NCI-H1417 (cell line): Measurements from ENCODE around the gene FBXL16.

Experiments
- DNase-seq, 3 experiments: peaks; one replicate each; lab custom pipeline; 2025; lab: John Stamatoyannopoulos, UW

The FBXL16 gene

DNA sequence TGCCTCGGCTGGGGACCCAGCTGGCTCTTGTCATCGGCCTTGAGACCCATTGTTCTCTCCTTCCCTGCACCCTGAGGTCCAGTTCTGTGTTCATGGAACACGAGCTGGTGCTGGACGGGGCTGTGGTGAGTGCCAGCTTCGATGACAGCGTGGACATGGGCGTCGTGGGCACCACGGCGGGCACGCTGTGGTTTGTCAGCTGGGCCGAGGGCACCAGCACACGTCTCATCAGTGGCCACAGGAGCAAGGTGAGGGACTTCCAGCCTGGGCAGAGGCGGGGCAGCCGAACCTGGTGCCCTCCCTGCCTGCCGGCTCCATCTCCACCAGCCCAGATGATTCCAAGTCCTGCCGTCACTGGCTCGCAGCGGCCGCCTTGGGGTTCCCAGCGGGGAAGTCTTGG, 43.0 kb downstream of the FBXL16 start:
- DNase-seq = no peak

DNA sequence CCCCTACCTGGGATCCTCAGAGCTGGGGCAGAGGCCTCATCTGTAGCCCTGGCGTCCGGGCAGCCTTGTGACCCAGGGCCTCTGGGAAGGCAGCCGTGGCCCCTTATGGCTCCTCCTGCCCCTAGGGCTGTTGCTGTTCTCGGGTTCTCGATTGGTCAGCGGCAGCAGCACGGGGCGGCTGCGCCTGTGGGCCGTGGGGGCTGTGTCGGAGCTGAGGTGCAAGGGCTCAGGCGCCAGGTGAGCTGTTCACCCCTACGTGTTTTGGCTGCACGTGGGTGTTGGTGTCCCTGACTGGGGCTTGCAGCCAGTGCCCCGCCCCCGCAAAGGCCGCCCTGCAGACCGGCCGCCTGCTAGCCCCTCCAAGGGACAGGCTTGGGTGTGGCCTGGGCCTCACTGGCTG, 43.5 kb downstream of the FBXL16 start:
- DNase-seq = no peak

DNA sequence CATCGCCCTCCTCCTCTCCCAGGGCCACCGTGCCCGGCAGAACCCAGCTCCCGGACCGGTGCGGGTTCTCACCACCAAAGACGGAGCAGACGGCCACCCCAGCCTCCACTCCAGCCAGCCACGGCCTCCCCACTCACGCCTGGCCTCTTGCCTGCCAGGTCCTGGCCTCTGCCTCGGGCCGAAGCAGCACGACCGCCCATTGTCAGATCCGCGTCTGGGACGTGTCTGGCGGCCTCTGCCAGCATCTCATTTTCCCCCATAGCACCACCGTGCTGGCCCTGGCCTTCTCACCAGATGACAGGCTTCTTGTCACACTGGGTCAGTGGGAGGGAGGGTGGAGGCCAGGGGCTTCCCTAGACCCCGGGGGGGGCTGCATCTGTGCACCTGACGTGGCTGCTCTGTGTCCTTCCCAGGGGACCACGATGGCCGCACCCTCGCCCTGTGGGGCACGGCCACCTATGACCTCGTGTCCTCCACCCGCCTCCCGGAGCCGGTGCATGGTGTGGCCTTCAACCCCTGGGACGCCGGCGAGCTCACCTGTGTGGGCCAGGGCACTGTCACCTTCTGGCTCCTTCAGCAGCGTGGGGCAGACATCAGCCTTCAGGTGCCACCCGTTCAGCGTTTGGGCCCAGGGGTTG, 44.3 kb downstream of the FBXL16 start:
- no peak for DNase-seq

DNA sequence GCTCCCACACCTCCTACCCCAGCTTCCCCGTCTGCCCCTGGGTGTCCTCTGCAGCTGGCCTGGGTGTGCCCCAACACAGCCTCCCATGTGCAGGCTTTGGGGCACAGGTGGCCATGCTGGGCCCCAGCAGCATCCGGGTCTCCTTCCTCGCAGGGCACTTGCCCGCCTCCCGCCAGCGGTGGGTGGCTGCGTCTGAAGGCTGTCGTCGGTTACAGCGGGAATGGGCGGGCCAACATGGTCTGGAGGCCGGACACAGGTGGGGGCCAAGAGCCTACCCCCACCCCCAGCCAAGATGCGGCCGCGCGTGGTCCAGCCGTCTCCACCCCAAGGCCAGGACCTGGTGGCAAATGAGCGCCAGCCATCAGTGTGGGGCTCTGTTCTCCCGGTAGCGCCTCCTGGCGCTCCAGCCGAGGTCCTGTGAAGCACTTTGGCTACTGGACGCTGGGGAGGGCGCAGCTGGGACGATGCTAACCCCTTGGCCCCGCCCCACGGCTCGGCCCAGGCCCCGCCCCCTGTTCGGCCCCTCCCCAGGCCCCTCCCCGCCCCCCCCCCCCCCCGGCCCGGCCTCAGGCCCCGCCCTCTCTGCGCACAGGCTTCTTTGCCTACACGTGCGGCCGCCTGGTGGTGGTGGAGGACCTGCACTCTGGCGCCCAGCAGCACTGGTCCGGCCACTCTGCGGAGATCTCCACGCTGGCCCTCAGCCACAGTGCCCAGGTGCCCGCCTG, 45.0 kb downstream of the FBXL16 start:
- DNase-seq = peak; percentile 86 to 91 (median 89)

DNA sequence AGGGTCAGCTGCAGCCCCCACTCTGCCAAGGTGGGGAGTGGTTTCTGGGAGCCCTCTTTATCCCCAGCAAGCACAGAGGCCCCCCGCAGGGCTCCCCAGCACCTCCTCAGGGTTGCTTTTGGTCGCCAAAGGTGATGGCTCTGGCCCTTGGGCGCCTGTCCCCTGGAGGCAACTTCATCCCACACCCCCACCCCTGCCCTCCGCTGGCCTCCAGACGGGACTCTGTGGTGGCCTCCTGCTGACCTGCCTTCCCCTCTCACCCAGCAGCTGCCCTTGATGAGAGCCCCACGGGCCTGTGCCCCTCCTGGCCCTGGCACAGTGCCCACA, 45.5 kb downstream of the FBXL16 start:
- no peak for DNase-seq

DNA sequence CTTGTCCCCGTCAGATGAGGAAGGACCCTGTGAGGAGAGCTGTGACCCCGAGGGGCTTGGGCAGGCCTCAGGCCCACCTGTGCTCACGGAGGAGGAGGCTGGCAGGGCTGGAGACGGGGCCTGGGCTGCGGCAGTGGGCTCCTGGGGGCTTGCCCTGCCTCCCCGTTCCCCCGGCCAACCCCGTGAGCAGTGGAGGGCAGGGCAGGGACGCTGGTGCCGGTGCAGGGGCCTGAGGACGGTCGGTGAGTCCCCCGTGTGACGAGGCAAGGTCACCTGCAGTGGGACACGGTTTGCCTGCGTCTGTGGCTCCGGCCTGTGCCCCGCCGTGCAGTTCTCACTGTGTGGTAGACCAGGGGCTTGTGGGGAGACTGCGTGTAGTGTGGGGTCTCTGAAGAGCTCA, 46.0 kb downstream of the FBXL16 start:
- DNase-seq = no peak

DNA sequence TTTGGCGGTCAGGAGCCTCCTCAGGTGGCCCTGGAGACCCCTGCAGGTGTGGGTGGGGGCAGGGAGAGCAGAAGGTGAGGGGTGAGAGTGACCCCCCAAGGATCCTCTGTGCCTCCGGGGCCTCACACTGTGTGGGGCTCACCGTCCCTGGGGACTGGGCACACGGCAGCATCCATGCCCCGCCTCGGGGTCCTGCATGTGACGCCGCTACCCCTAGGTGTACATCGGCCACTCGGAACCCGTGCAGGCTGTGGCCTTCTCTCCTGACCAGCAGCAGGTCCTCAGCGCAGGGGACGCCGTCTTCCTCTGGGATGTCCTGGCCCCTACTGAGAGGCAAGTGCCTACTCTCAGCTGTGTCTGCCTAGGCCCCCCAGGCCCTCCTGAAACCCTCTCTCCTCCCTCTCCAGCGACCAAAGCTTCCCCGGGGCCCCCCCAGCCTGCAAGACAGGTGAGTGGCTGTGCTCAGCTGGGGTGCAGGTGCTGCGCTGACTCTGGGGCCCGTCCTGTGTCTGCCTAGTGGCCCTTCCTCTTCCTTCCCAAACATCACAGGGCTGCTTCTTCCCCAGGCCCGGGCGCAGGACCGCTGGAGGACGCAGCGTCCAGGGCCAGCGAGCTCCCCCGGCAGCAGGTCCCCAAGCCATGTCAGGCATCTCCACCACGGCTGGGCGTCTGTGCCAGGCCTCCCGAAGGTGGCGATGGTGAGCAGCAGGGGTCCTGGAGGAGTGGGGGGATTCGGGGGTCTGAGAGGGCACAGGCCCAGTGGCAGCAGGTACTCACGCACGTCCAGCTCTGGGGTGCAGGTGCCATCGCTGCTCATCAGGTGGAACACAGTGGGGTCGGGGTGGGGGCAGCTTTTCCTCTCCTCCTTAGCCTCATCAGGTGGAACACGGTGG, 46.7 kb downstream of the FBXL16 start:
- DNase-seq = no peak

DNA sequence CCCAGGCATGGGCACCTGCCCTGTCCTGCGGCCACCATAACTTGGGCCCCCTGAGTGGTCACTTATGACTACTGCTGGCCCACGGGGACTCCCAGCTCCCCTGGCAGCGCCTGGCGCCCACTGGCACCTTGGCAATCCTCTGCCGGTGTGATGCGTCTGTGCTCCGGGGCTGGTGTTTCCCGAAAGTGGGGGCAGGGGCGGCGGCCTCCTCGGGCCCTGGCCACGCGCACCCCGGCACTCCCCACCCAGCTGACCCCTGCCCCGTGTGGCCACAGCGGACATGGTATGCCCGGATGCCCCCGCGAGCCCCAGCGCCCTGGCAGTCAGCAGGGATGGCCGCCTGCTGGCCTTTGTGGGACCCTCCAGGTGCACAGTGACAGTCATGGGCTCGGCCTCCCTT, 48.1 kb downstream of the FBXL16 start:
- no peak for DNase-seq

DNA sequence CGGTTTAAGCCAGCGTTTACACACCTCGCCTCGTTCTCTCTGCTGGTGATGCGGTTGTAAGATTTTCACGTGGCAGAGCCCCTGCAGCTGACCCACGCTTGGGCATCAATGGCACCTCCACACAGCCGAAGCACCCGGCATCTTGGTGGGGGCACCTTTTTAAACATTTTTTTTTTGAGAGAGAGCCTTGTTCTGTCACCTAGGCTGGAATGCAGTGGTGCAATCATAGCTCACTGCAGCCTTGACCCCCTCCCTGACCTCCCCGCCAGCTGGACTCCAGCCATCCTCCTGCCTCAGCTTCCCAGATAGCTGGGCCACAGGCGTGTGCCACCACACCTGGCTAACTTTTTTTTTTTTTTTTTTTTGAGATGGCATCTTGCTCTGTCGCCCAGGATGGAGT, 51.6 kb downstream of the FBXL16 start:
- no peak for DNase-seq

DNA sequence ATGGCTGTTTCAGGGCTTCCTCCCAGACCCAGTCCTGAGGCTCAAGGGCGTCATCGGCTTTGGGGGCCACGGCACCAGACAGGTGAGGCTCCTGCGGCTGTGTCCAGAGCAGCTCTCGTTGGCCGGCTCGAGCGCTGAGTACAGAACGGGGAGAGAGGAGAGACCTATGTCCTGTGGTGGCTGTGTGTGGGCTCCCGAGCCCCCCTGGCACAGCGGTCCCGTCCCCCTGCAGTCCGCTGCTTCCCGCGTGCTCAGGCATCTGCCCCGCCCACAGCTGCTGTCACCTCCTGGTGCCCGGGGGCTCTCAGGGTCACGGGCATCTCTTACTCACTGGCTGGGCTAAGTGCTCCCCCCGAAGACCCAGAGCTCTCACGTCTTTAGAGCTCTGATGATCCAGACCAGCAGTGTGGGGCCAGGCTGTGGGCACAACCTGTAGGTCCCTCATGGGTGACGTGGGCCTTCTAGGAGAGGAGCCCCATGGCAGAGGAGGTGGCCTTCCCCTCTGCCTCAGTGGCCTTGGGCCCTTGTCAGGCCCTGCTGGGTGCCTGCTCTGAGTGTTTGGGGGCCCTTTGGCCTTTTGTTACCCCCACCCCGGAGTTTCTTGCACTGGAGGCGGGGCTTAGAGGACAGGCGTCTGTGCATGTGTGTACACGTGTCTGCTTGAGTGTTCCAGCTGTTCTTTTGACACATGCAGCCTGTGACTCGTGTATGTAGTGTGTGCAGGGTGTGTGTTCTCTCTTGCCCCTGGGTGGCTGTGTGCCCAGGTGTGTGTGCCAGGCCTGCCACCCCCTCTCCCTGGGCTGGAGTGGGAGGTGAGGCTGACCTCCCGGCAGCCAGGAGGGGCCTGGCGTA, 52.9 kb downstream of the FBXL16 start:
- no peak for DNase-seq

DNA sequence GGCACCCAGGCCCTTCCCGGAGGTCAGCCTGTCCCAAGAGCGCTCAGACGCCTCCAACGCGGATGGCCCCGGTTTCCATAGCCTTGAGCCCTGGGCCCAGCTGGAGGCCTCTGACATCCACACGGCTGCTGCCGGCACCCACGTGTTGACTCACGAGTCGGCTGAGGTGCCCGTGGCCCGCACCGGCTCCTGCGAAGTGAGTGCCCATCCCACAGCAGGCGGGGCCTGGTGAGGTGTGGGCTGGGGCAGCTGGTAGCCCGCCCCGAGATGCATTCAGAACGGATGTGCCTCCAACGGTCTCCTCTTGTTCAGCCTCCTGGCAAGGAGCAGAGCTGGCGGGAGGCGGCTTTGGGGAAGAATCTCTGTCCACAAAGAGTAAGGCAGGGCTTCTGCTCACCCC, 53.8 kb downstream of the FBXL16 start:
- no peak for DNase-seq

DNA sequence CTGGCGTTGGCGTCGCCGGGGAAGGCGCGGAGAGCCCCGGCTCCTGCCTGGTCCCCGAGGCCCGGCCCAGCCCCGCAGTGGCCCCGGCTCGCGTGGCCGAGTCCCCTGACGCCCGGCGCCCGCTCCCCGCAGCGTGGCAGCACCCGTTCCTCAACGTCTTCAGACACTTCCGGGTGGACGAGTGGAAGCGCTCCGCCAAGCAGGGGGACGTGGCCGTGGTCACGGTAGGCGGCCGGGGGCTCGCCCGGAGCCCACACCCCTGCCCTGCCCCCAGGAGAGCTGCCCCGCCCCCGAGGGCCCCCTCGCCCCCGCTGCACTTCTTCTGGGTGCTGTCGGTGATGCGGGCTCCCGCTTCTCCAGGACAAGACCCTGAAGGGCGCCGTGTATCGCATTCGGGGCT, 56.0 kb downstream of the FBXL16 start:
- peak in 1 of 3 experiments; percentile 64 for DNase-seq

DNA sequence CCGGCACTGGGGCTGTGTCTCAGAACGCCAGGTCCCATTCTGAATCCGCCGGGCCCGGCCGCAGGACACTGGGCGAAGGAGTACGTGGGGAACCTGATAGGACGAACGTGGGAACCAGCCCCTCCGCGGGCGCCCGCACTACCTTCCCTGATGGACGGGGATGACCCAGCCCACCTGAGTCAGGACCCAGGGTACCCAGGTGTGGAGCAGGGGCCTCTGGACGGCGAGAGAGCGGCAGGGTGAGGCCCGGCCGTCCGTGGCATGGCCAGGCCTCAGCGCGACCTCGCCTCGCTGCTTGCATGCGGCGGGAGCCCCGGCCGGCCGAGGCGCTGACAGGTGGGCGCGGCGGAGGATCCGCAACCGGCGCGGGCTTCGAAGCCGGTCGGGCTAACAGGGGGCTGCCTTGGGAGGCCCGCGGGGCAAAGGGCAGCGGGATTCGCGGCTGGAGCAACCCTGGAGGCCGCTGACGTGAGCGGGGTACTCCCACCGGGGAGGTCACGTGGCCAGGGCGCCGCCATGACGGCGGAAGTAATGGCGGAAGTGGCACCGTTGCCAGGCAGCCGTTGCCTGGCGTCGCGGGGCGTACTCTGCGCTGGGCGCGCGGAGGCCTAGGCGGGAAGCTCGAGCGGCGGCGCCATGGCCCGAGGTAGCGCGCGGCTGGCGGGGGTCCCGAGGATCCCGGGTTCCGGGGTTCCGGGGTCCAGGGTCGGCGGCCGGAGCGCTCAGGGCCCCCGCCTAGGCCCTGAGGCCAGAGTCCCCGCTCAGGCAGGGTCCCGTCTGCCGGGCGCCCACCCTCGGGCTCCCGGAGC, 56.6 kb downstream of the FBXL16 start, which contains the start of gene WDR90:
Gene WDR90 (plus strand): TSS at position 585 of the 809 bp plus-strand sequence. CDS start 52 bp downstream, at position 637.
- peak; percentile 90 to 98 (median 93) for DNase-seq

DNA sequence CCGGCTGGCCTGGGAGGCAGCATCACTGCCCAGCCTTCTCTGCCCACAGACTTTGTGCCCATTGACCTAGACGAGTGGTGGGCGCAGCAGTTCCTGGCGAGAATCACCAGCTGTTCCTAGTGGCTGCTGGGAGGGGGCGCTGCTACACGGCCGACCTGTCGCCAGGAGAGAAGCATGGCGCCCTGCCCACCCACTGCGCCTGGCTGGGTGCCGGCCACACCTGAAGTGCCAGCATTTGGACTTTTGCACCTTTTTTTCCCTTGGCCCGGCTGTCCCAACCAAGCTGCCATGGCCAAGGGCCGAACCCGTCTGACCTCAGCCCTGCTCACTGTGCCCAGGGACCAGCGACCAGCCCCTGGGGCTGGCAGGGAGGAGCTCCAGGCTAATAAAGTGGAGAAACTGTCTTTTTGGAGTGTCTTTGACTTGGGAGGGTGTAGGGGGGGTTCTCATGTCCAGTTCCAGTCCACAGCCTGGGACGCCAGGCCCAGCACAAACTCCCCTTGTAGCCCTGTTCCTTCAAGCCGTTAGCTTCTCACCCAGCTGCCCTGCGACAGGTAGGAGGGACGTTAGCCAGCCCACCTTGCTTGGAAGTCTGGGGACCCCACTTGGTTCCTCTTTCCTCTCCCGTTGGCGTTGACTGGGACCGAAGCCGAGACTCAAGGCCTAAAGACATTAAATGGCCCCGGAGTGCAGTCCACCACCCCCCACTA, 57.4 kb downstream of the FBXL16 start:
- DNase-seq = peak in 2 of 3 experiments; percentile 38 to 44

DNA sequence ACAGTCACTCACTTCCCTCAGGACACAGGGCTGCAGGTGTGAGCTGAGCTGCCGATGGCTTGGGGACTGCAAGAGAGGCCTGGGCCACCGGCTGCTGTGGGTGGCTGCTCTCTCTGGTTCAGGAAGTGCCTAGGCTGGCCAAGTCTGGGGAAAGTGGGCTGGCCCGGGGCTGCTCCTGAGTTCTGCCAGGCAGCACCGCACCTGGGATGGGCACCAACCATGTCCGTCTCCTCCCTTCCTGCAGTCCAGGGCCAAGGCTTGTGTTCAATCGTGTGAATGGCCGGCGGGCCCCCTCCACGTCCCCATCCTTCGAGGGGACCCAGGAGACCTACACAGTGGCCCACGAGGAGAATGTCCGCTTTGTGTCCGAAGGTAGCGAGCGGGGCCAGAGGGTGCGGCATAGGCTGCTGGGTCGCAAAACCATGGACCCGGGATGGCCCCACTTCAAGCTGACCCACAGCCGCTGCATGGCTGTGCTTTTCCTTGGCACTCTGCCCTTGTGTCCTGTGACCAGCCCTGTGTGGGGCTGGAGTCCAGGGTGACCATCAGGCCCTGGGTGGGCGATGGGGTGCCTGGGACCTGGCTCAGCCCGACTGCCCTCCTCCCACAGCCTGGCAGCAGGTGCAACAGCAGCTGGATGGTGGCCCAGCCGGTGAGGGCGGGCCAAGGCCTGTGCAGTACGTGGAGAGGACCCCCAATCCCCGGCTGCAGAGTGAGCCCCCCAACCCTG, 58.3 kb downstream of the FBXL16 start:
- no peak for DNase-seq

DNA sequence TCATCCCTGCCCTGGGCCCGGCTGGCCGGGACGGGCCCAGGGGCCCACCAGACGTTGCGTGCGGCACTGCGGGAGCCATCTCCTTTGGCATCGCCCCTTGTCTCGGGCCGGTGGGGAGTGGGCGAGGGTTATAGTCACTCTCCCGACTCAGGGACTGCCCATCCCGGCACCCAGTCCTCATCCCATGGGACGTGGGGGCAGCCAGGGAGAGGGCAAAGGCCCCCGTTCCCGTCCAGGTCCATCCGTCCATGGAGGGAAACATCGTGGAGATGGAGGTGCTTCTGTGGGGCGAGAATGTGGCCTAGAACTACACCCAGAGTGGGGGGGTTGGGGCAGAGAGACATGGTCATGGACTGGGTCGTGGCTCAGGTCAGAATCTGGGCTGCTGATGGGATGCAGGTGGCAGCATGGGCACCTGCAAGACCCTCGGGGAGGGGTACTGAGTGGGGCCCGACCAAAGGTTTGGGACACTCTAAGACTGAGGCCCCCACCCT, 58.9 kb downstream of the FBXL16 start:
- no peak for DNase-seq

DNA sequence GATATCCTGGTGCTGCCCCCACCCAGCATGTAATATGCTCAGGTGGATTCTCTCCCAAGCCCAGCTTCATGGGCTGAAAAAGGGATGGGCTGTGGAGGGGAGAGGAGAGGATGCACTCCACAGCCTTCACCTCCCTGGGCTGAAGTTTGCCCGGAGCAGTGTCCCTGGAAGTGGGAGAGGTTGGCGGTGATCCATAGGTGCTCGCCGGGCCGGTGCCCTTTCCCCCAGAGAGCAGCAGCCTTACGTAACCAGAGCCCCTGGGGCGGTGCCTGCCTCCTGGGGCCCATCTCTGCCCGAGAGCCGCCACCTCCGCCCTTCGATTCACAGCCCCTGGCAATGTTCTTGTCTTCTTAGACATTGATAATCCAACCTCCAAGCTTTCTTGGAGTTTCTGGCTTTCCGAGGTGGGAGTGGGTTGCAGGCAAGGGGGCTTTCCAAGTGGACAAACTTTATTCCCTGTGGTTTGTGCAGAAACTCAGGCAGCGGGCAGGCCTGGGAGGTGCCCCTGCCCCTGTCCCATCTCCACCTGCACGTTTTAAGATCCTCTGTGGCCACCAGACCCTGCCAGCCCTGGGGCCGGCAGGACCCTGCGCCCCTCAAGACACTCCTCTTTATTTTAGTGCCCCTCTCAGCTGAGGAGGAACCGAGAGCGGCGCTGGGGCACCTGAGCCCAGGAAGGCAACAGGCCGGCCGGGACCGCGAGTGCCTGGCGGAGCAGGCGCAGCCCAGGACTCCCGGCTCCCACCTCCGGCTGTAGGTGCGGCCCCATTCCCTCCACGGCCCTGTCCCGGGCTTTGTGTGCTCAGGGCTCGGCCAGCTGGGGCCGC, 59.5 kb downstream of the FBXL16 start:
- no peak for DNase-seq

DNA sequence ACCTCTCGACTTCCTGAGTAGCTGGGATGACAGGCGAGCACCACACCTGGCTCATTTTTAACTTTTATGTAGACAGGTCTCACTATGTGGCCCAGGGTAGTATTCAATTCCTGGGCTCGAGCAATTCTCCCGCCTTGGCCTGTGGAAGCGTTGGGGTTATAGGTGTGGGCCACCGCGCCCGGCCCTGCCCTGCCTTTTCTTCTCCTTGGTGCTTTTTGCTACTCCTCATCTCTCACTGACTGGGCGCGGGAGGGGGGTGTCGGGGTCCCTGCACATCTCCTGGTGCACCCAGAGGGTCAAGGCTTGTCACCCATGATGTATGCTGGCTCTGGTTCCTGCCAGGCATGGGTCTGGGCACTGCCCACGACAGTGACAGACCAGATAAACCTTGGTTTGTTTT, 61.0 kb downstream of the FBXL16 start:
- DNase-seq = no peak

DNA sequence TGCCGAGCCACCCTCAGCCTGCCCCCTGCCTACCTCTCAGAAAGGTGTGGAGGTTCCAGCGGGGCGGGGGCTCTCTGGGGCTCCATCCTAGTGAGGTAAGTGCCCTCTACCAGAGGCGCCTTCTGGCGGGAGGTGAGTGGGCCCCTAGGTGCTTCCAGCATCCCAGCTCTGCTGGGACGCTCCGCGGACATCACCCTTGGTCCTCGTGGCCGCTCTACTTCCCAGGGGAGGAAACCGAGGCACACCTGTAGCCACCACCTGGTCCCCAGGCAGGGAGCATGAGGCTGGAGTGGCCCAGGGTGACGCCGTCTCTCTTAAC, 62.6 kb downstream of the FBXL16 start:
- no peak for DNase-seq
